HEK293T (cell line): ENCODE measurements around the gene NACC2.

Source experiments
- BHLHE40 ChIP-seq: fragments of 450-650 bp; IDR thresholded peaks from 2 replicates; pipeline ENCODE4 v1.6.1; 2016; ENCODE audit warnings: mild to moderate bottlenecking, moderate library complexity, borderline replicate concordance
- FOXM1 ChIP-seq: fragments of 450-650 bp; IDR thresholded peaks from 2 replicates; pipeline ENCODE4 v1.6.1; 2017; ENCODE audit warnings: mild to moderate bottlenecking, borderline replicate concordance
- HDGF ChIP-seq: fragments of 450-650 bp; IDR thresholded peaks from 2 replicates; pipeline ENCODE4 v1.6.1; 2017; ENCODE audit warnings: antibody characterized with exemption, borderline replicate concordance
- LEF1 ChIP-seq: fragments of 450-650 bp; IDR thresholded peaks from 2 replicates; pipeline ENCODE4 v1.6.1; 2017; ENCODE audit warnings: mild to moderate bottlenecking, borderline replicate concordance
- SP1 ChIP-seq: fragments of 450-650 bp; IDR thresholded peaks from 2 replicates; pipeline ENCODE4 v1.6.1; 2017
- SUZ12 ChIP-seq: fragments of 450-650 bp; IDR thresholded peaks from 2 replicates; pipeline ENCODE4 v1.6.1; 2016; ENCODE audit warnings: mild to moderate bottlenecking

- no peak for TF ChIP-seq LEF1
- TF ChIP-seq SP1, result no peak
- TF ChIP-seq BHLHE40, result no peak
- TF ChIP-seq HDGF, result no peak
- no peak for TF ChIP-seq FOXM1
- TF ChIP-seq SUZ12, result no peak
These were observed 86.4 kb downstream of the NACC2 start for GRCh38 chr9:136008693-136008997.
